Left ventricle myocardium inferior (tissue), 1 donor: ENCODE measurements around the gene NCKAP5. TPM values are rescaled to one million over a fixed set of nuclear protein-coding genes. Genes with fewer than 3 reads are reported as not detected.

Experiments
- DNase-seq: peaks from one replicate; pipeline ENCODE4 v3.0.0-alpha.2; 2020
- H3K27ac ChIP-seq: fragments of 200-600 bp; replicated peaks from 2 replicates; pipeline ENCODE4 v1.8.0; 2021
- H3K27me3 ChIP-seq: fragments of 200-600 bp; 2 replicates; pipeline ENCODE4 v1.8.0; 2021; ENCODE audit warnings: low read depth
- H3K36me3 ChIP-seq: fragments of 200-600 bp; 2 replicates; pipeline ENCODE4 v1.8.0; 2021
- H3K4me1 ChIP-seq: fragments of 200-600 bp; 2 replicates; pipeline ENCODE4 v1.8.0; 2021
- H3K4me3 ChIP-seq: fragments of 200-600 bp; 2 replicates; pipeline ENCODE4 v1.8.0; 2021; ENCODE audit warnings: mild to moderate bottlenecking, moderate library complexity
- H3K9me3 ChIP-seq: fragments of 200-600 bp; replicated peaks from 2 replicates; pipeline ENCODE4 v1.8.0; 2021
- CTCF ChIP-seq: fragments of 200-600 bp; IDR thresholded peaks from 2 replicates; pipeline ENCODE4 v1.8.0; 2021; ENCODE audit warnings: antibody characterized with exemption, mild to moderate bottlenecking, borderline replicate concordance
- intact Hi-C: fragments of 100-400 bp; cut with micrococcal nuclease; formaldehyde crosslinking; loops from one replicate; pipeline ENCODE4 v1.11.0; 2022
- total RNA-seq: library from RNA; stranded (reverse); fragmentation: NEBNext Ultra II Directional; extraction: Animal tissue kit (Norgen Biotek cat#: 25700); gene quantifications from one replicate; pipeline ENCODE4 v1.2.1, GENCODE V29; 2021
- donor health status: DM: no; HTN: yes; CAD: no; lungs with severe emphysema.

The NCKAP5 gene
- total RNA-seq, 1 donor from 2014 or later = 6.0 TPM

DNA sequence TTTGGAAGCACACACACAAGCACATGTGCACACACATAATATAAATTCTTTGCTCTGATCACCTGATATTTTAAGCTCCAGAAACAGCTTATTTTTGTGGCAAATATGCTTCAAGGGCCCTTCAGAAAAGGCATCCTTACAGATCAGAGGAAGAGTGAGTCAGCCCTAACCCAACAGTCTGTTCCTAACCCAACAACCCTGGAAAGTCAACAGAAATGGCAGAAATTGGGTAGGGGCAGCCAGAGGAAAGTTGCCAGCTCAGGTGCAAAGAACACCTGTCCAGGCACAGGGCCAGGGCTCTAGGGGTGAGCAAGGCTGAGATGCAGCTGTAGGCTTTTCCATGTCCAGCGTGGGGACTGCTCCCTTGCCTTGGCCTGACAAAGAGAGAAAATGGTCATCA lies 6.4 kb upstream of the NCKAP5 start:
- Histone ChIP-seq H3K4me1 (peaks cover 11% of the 10 kb centered on the region), H3K27me3 (no peaks in the 10 kb centered on the region), H3K4me3 (no peak overlapping the region), H3K27ac (no peak overlapping the region), H3K9me3 (no peaks in the 10 kb centered on the region), H3K36me3 (no peaks in the 10 kb centered on the region)
- intact Hi-C loops = no loop called here
- DNase-seq = no peak
- no peak for TF ChIP-seq CTCF

GRCh38 chr2:133574186-133574585 lies 5.9 kb upstream of the NCKAP5 start:
- Histone ChIP-seq H3K9me3 (no peaks in the 10 kb centered on the region), H3K36me3 (no peaks in the 10 kb centered on the region)
- intact Hi-C loops = no loop called here

DNA sequence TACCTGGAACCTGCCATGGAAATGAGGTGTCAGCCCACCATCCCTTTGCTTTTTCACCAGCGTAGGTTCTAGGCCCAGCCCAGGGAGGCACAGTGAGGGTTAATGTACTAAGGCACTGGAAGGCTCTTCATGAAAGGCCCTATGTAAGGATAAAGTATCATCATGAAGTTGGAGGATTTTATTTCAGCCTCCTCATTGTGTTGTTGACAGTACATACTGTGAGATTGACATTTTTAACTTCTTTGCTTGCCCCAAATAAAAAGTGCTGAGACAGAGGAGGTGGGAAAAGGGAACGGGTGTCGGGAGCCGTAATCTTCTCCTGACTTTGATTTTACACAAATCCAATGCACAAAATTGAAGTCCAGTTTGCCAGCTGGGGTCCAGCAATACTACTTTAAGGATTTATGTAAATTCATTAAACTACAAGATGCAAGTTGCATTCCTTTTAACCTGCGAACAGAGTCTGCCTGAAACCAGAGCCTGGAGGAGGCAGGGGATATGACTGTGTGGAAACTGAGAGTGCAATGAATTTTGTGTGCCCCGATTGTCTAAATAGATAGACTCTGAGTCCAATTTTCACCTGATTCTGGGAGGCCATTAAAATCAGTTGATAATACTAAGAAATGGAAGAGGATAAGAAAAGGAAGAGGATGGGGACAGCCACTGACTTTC lies 5.4 kb upstream of the NCKAP5 start:
- H3K27ac ChIP-seq = no peak overlapping the region

More at GRCh38 chr2:133574186-133574585, 5.9 kb upstream of the NCKAP5 start:
- Histone ChIP-seq H3K27ac (no peak overlapping the region), H3K4me3 (no peak overlapping the region), H3K4me1 (peaks cover 11% of the 10 kb centered on the region), H3K27me3 (no peaks in the 10 kb centered on the region)
- DNase-seq = no peak
- no peak for TF ChIP-seq CTCF

DNA sequence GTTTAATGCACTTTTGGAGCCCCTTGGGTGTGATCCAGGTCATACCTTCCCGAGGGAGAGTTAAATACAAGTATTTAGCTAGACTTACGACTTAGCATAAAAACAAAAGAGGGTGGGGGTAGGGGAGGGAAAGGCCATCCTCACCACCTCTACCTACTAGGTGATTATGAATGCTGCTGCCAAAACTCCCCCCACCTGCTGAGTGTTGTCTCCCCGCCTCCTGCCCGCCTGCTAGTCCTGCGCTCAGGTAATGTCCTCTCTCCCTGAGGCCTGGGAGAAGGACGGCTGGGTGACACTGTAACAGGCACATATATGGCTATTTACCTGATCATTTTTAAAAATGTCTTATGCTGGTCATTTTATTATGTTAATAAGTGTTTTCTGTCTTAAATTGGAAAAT lies 3.0 kb upstream of the NCKAP5 start:
- no peak for TF ChIP-seq CTCF

More for the DNA sequence above, 5.4 kb upstream of the NCKAP5 start:
- H3K4me3 ChIP-seq = no peak overlapping the region
- no peaks in the 10 kb centered on the region for H3K9me3 ChIP-seq
- no peak for TF ChIP-seq CTCF
- H3K36me3 ChIP-seq = no peaks in the 10 kb centered on the region
- H3K27me3 ChIP-seq = no peaks in the 10 kb centered on the region
- no peak for DNase-seq
- intact Hi-C loops = no loop called here
- peaks cover 11% of the 10 kb centered on the region for H3K4me1 ChIP-seq

GRCh38 chr2:133570542-133570941 lies 2.3 kb upstream of the NCKAP5 start:
- TF ChIP-seq CTCF = no peak
- H3K27ac ChIP-seq = no peak overlapping the region
- DNase-seq = no peak
- H3K9me3 ChIP-seq = no peaks in the 10 kb centered on the region
- no peaks in the 10 kb centered on the region for H3K36me3 ChIP-seq
- H3K4me1 ChIP-seq = peaks cover 29% of the 10 kb centered on the region
- H3K27me3 ChIP-seq = no peaks in the 10 kb centered on the region
- no peak overlapping the region for H3K4me3 ChIP-seq
- intact Hi-C loops = no loop called here

More for the DNA sequence above, 3.0 kb upstream of the NCKAP5 start:
- Histone ChIP-seq H3K4me3 (no peak overlapping the region), H3K4me1 (peaks cover 24% of the 10 kb centered on the region), H3K27ac (no peak overlapping the region), H3K27me3 (no peaks in the 10 kb centered on the region), H3K9me3 (no peaks in the 10 kb centered on the region), H3K36me3 (no peaks in the 10 kb centered on the region)
- intact Hi-C loops = no loop called here
- no peak for DNase-seq
